H9 (cell line): ENCODE data around the gene TRIM44. TPM values are rescaled to one million over a fixed set of nuclear protein-coding genes. Genes with fewer than 3 reads are reported as not detected.

Experiments
- DNase-seq: peaks from one replicate; pipeline ENCODE4 v3.0.0-alpha.2; 2017
- H2AFZ ChIP-seq: one replicate; pipeline ENCODE4 v1.6.1; 2013; ENCODE audit warnings: mild to moderate bottlenecking, low read length, control low read depth, moderate library complexity
- H2AK5ac ChIP-seq: 2 replicates; pipeline ENCODE4 v1.6.1; 2013; ENCODE audit warnings: low read length, control low read depth, mixed read lengths; ENCODE audit not compliant: insufficient read length
- H2BK120ac ChIP-seq: one replicate; pipeline ENCODE4 v1.6.1; 2013; ENCODE audit warnings: low read depth, mild to moderate bottlenecking, low read length, control low read depth, inconsistent platforms; ENCODE audit not compliant: poor library complexity, severe bottlenecking
- H2BK12ac ChIP-seq: 2 replicates; pipeline ENCODE4 v1.6.1; 2013; ENCODE audit warnings: low read length, control low read depth, mixed read lengths, low read depth; ENCODE audit not compliant: insufficient read length
- H2BK15ac ChIP-seq: 2 replicates; pipeline ENCODE4 v1.6.1; 2013; ENCODE audit warnings: low read depth, low read length, control low read depth
- H2BK20ac ChIP-seq: one replicate; pipeline ENCODE4 v1.6.1; 2013; ENCODE audit warnings: low read depth, mild to moderate bottlenecking, low read length, control low read depth, inconsistent platforms; ENCODE audit not compliant: poor library complexity, severe bottlenecking
- H2BK5ac ChIP-seq: 2 replicates; pipeline ENCODE4 v1.6.1; 2013; ENCODE audit warnings: low read length, control low read depth, mixed read lengths; ENCODE audit not compliant: insufficient read length
- H3K14ac ChIP-seq: 2 replicates; pipeline ENCODE4 v1.6.1; 2013; ENCODE audit warnings: low read length, control low read depth; ENCODE audit not compliant: insufficient read depth
- H3K18ac ChIP-seq: 2 replicates; pipeline ENCODE4 v1.6.1; 2013; ENCODE audit warnings: low read depth, mild to moderate bottlenecking, mixed read lengths, low read length, control low read depth; ENCODE audit not compliant: insufficient read length
- H3K23ac ChIP-seq: 2 replicates; pipeline ENCODE4 v1.6.1; 2013; ENCODE audit warnings: low read length, control low read depth, mixed read lengths, low read depth; ENCODE audit not compliant: insufficient read length
- H3K23me2 ChIP-seq: 2 replicates; pipeline ENCODE4 v1.6.1; 2013; ENCODE audit warnings: low read depth, mild to moderate bottlenecking, mixed read lengths, low read length, control low read depth; ENCODE audit not compliant: insufficient read length, poor library complexity, severe bottlenecking
- H3K27ac ChIP-seq: 2 replicates; pipeline ENCODE4 v1.5.1; 2013; ENCODE audit warnings: low read length, control low read depth, mixed read lengths, low read depth; ENCODE audit not compliant: insufficient read length
- H3K27me3 ChIP-seq: 2 replicates; pipeline ENCODE4 v1.6.1; 2013; ENCODE audit warnings: low read length, control low read depth, inconsistent platforms; ENCODE audit not compliant: insufficient read depth
- H3K4ac ChIP-seq: 2 replicates; pipeline ENCODE4 v1.6.1; 2013; ENCODE audit warnings: low read depth, mild to moderate bottlenecking, control low read depth, inconsistent platforms, low read length, moderate library complexity
- H3K4me1 ChIP-seq: 2 replicates; pipeline ENCODE4 v1.6.1; 2013; ENCODE audit warnings: low read length, control low read depth, inconsistent platforms; ENCODE audit not compliant: insufficient read depth
- H3K4me2 ChIP-seq: 2 replicates; pipeline ENCODE4 v1.6.1; 2013; ENCODE audit warnings: low read length, control low read depth, mixed read lengths; ENCODE audit not compliant: insufficient read length, insufficient read depth
- H3K56ac ChIP-seq: 2 replicates; pipeline ENCODE4 v1.6.1; 2013; ENCODE audit warnings: low read depth, mild to moderate bottlenecking, mixed read lengths, low read length, control low read depth; ENCODE audit not compliant: insufficient read length
- H3K79me1 ChIP-seq: 2 replicates; pipeline ENCODE4 v1.6.1; 2013; ENCODE audit warnings: low read depth, mild to moderate bottlenecking, moderate library complexity, low read length, control low read depth, inconsistent platforms; ENCODE audit not compliant: insufficient read depth, poor library complexity, severe bottlenecking
- H3K79me2 ChIP-seq: 2 replicates; pipeline ENCODE4 v1.6.1; 2013; ENCODE audit warnings: low read length, control low read depth, inconsistent platforms; ENCODE audit not compliant: insufficient read depth
- H3K9ac ChIP-seq: 2 replicates; pipeline ENCODE4 v1.6.1; 2013; ENCODE audit warnings: low read length, control low read depth, mixed read lengths; ENCODE audit not compliant: insufficient read length; ENCODE audit errors: extremely low read depth
- H3K9me3 ChIP-seq: one replicate; pipeline ENCODE4 v1.6.1; 2013; ENCODE audit warnings: low read depth, low read length, inconsistent platforms; ENCODE audit not compliant: control insufficient read depth
- H3T11ph ChIP-seq: one replicate; pipeline ENCODE4 v1.6.1; 2013; ENCODE audit warnings: mild to moderate bottlenecking, low read length, control low read depth, inconsistent platforms
- H4K20me1 ChIP-seq: one replicate; pipeline ENCODE4 v1.6.1; 2013; ENCODE audit not compliant: control insufficient read depth, insufficient read length, insufficient read depth
- H4K5ac ChIP-seq: 2 replicates; pipeline ENCODE4 v1.6.1; 2013; ENCODE audit warnings: low read depth, mild to moderate bottlenecking, mixed read lengths, low read length, control low read depth; ENCODE audit not compliant: insufficient read length
- H4K8ac ChIP-seq: replicated peaks from 2 replicates; pipeline ENCODE4 v1.6.1; 2013; ENCODE audit warnings: low read length, control low read depth, mixed read lengths, low read depth; ENCODE audit not compliant: insufficient read length
- H4K91ac ChIP-seq: 2 replicates; pipeline ENCODE4 v1.6.1; 2013; ENCODE audit warnings: low read depth, mild to moderate bottlenecking, moderate library complexity, mixed read lengths, low read length, control low read depth; ENCODE audit not compliant: insufficient read length
- H3K27ac Mint-ChIP-seq, 3 experiments: 2 replicates in 2 of 3; 3 replicates in 1 of 3; pipeline ENCODE4 v1.8.0; 2020 to 2021; ENCODE audit warnings: mixed read lengths in 3 of 3, mild to moderate bottlenecking in 1 of 3, moderate library complexity in 1 of 3
- H3K27me3 Mint-ChIP-seq: 2 replicates; pipeline ENCODE4 v1.8.0; 2021; ENCODE audit warnings: low read depth, mild to moderate bottlenecking, moderate library complexity, mixed read lengths
- H3K36me3 Mint-ChIP-seq, 3 experiments: 2 replicates in 2 of 3; 3 replicates in 1 of 3; pipeline ENCODE4 v1.8.0; 2020 to 2021; ENCODE audit warnings: low read depth in 3 of 3, mixed read lengths in 3 of 3; ENCODE audit not compliant: insufficient read depth in 1 of 3
- H3K4me1 Mint-ChIP-seq, 2 experiments: 2 replicates each; pipeline ENCODE4 v1.8.0; 2020; ENCODE audit warnings: mixed read lengths in 2 of 2
- H3K4me3 Mint-ChIP-seq, 2 experiments: 2 replicates in 1 of 2; 3 replicates in 1 of 2; pipeline ENCODE4 v1.8.0; 2020 to 2021; ENCODE audit warnings: mild to moderate bottlenecking in 2 of 2, mixed read lengths in 2 of 2, moderate library complexity in 1 of 2
- H3K9me3 Mint-ChIP-seq, 2 experiments: 2 replicates in 1 of 2; 3 replicates in 1 of 2; pipeline ENCODE4 v1.8.0; 2020; ENCODE audit warnings: mild to moderate bottlenecking in 2 of 2, mixed read lengths in 2 of 2, moderate library complexity in 1 of 2
- WGBS: extraction: QIAGEN DNeasy Blood & Tissue Kit; methylation state at CpG from one replicate; pipeline ENCODE4 v1.1.7; 2013; ENCODE audit warnings: missing lambda C conversion rate, low lambda C conversion rate, mixed read lengths; ENCODE audit not compliant: insufficient read length; ENCODE audit errors: extremely low coverage; 5-methylcytosine and 5-hydroxymethylcytosine counted together
- total RNA-seq: library from RNA; stranded (reverse); gene quantifications from 2 replicates; pipeline ENCODE4 v1.2.1, GENCODE V29; 2021
- TF ChIP-seq, protein P1 (sequence below): fragments of 200-600 bp; sonication (generic); conservative IDR thresholded peaks from 3 replicates; pipeline ENCODE4 v1.8.0; 2021; ENCODE audit warnings: antibody characterized with exemption, mild to moderate bottlenecking

Gene TRIM44
- total RNA-seq, 1 experiment from 2014 or later, result 37.7 TPM

DNA sequence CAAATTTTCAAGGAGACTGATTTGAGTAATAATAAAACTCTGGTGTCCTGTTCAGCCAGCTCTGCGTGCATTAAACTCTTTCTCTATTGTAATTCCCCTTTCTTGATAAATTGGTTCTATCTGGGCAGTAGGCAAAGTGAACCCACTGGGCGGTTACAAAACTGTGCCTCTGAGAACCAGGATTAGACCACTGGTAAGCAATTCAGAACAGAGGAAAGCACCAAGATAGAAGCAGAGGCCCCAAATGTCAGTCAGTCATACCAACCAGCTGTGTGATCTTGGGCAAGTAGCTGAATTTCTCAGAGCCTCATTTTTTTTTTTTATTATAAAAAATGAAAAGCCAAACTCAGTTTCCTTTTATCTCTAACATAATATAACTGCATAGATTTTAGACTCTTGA is 54.9 kb downstream of the TRIM44 start:
- H2BK12ac ChIP-seq, result no peak overlapping the region
- no peaks in the 10 kb centered on the region for H4K20me1 ChIP-seq

More for the DNA sequence above, 54.9 kb downstream of the TRIM44 start:
- Histone ChIP-seq H3K9me3 (no peaks in the 10 kb centered on the region), H2BK5ac (no peak overlapping the region), H3K14ac (no peak overlapping the region), H3K4me2 (no peak overlapping the region), H3K4ac (no peak overlapping the region), H3K27ac (no peak overlapping the region), H3T11ph (no peak overlapping the region), H2AFZ (no peak overlapping the region), H2BK120ac (no peak overlapping the region), H2BK20ac (no peak overlapping the region), H2BK15ac (no peak overlapping the region), H2AK5ac (no peak overlapping the region), H4K91ac (no peak overlapping the region), H3K23ac (no peak overlapping the region), H4K8ac (no peak overlapping the region), H3K79me1 (peaks cover 1% of the 10 kb centered on the region), H3K9ac (no peak overlapping the region), H3K27me3 (no peaks in the 10 kb centered on the region), H3K4me1 (peaks cover 2% of the 10 kb centered on the region; the same call in 1 of the 2 replicates), H4K5ac (no peak overlapping the region), H3K79me2 (no peaks in the 10 kb centered on the region), H3K56ac (no peak overlapping the region), H3K23me2 (no peaks in the 10 kb centered on the region), H3K18ac (no peak overlapping the region)
- no peaks in the 10 kb centered on the region for H3K36me3 Mint-ChIP-seq
- H3K4me3 Mint-ChIP-seq, result no peak overlapping the region
- H3K9me3 Mint-ChIP-seq, result no peaks in the 10 kb centered on the region
- H3K4me1 Mint-ChIP-seq, result peaks cover 10 to 16% of the 10 kb centered on the region in 2 experiments; a peak in 3 of 4 replicates
- no peaks in the 10 kb centered on the region for H3K27me3 Mint-ChIP-seq
- TF ChIP-seq, protein P1, sequence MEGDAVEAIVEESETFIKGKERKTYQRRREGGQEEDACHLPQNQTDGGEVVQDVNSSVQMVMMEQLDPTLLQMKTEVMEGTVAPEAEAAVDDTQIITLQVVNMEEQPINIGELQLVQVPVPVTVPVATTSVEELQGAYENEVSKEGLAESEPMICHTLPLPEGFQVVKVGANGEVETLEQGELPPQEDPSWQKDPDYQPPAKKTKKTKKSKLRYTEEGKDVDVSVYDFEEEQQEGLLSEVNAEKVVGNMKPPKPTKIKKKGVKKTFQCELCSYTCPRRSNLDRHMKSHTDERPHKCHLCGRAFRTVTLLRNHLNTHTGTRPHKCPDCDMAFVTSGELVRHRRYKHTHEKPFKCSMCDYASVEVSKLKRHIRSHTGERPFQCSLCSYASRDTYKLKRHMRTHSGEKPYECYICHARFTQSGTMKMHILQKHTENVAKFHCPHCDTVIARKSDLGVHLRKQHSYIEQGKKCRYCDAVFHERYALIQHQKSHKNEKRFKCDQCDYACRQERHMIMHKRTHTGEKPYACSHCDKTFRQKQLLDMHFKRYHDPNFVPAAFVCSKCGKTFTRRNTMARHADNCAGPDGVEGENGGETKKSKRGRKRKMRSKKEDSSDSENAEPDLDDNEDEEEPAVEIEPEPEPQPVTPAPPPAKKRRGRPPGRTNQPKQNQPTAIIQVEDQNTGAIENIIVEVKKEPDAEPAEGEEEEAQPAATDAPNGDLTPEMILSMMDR, result no peak
- H3K27ac Mint-ChIP-seq, result no peak overlapping the region
- WGBS, result no CpG with 5 or more reads among the region's 2 CpGs
- no peak for DNase-seq
